KMS-11 (cell line): ENCODE data around the gene GLB1L3.

Source experiments
- H2AFZ ChIP-seq: fragments of 200-600 bp; sonication (generic); 2 replicates; pipeline ENCODE4 v1.6.1; 2016; ENCODE audit warnings: antibody characterized with exemption, mixed run types, low read depth
- H3K27ac ChIP-seq: fragments of 200-600 bp; sonication (generic); 2 replicates; pipeline ENCODE4 v1.6.1; 2016; ENCODE audit warnings: mild to moderate bottlenecking, mixed run types
- H3K27me3 ChIP-seq: fragments of 200-600 bp; sonication (generic); 2 replicates; pipeline ENCODE4 v1.6.1; 2017; ENCODE audit warnings: mild to moderate bottlenecking, low read depth, mixed run types, moderate library complexity; ENCODE audit not compliant: insufficient read depth
- H3K36me3 ChIP-seq: fragments of 200-600 bp; sonication (generic); 2 replicates; pipeline ENCODE4 v1.6.1; 2017; ENCODE audit warnings: mild to moderate bottlenecking, mixed run types; ENCODE audit not compliant: insufficient read depth
- H3K4me1 ChIP-seq: fragments of 200-600 bp; sonication (generic); 2 replicates; pipeline ENCODE4 v1.6.1; 2016; ENCODE audit warnings: mild to moderate bottlenecking, low read depth, mixed run types; ENCODE audit not compliant: poor library complexity, severe bottlenecking
- H3K4me2 ChIP-seq: fragments of 200-600 bp; sonication (generic); 2 replicates; pipeline ENCODE4 v1.7.0; 2016; ENCODE audit warnings: mild to moderate bottlenecking, mixed run types
- H3K4me3 ChIP-seq: fragments of 200-600 bp; sonication (generic); IDR thresholded peaks from 2 replicates; pipeline ENCODE4 v1.6.1; 2017; ENCODE audit warnings: low read depth, low read length, mixed read lengths; ENCODE audit not compliant: insufficient read depth
- H3K79me2 ChIP-seq: fragments of 200-600 bp; sonication (generic); 2 replicates; pipeline ENCODE4 v1.6.1; 2016; ENCODE audit warnings: low read depth, mixed run types; ENCODE audit not compliant: insufficient read depth
- H3K9ac ChIP-seq: fragments of 200-600 bp; sonication (generic); 2 replicates; pipeline ENCODE4 v1.6.1; 2016; ENCODE audit warnings: mild to moderate bottlenecking, mixed run types
- H4K20me1 ChIP-seq: fragments of 200-600 bp; sonication (generic); 2 replicates; pipeline ENCODE4 v1.6.1; 2016; ENCODE audit warnings: mild to moderate bottlenecking, mixed run types; ENCODE audit not compliant: insufficient read depth
- CTCF ChIP-seq: fragments of 200-600 bp; sonication (generic); conservative IDR thresholded peaks from 2 replicates; pipeline ENCODE4 v1.6.1; 2017; ENCODE audit warnings: low read depth, mild to moderate bottlenecking, antibody characterized with exemption, low read length, moderate library complexity, mixed read lengths

Gene GLB1L3

GRCh38 chr11:134332782-134333181, 56.6 kb downstream of the GLB1L3 start:
- Histone ChIP-seq H3K4me1 (peaks cover 3% of the 10 kb centered on the region), H3K4me3 (no peak overlapping the region), H3K4me2 (peak overlapping the region; percentile 79), H3K36me3 (no peaks in the 10 kb centered on the region), H2AFZ (no peak overlapping the region), H4K20me1 (no peaks in the 10 kb centered on the region), H3K9ac (peak overlapping the region; percentile 82; the same call in 1 of the 2 replicates), H3K79me2 (0 out of 2 replicates have a peak, but pooled peaks cover 4% of the 10 kb centered on the region), H3K27ac (no peak overlapping the region), H3K27me3 (no peaks in the 10 kb centered on the region)
- TF ChIP-seq CTCF = no peak

- no peak for TF ChIP-seq CTCF
- Histone ChIP-seq H2AFZ (no peak overlapping the region), H3K36me3 (no peaks in the 10 kb centered on the region), H4K20me1 (no peaks in the 10 kb centered on the region), H3K79me2 (0 out of 2 replicates have a peak, but pooled peaks cover 4% of the 10 kb centered on the region), H3K27ac (no peak overlapping the region), H3K4me1 (peaks cover 3% of the 10 kb centered on the region), H3K4me3 (no peak overlapping the region), H3K4me2 (no peak overlapping the region), H3K27me3 (no peaks in the 10 kb centered on the region), H3K9ac (no peak overlapping the region)
Observed at GRCh38 chr11:134333312-134333711, 57.1 kb downstream of the GLB1L3 start.

GRCh38 chr11:134333946-134334345, 57.8 kb downstream of the GLB1L3 start:
- Histone ChIP-seq H3K27ac (no peak overlapping the region), H3K4me2 (no peak overlapping the region), H3K4me1 (peaks cover 3% of the 10 kb centered on the region), H3K27me3 (no peaks in the 10 kb centered on the region), H4K20me1 (no peaks in the 10 kb centered on the region), H3K36me3 (no peaks in the 10 kb centered on the region), H3K79me2 (0 out of 2 replicates have a peak, but pooled peaks cover 4% of the 10 kb centered on the region), H3K9ac (no peak overlapping the region), H3K4me3 (no peak overlapping the region), H2AFZ (no peak overlapping the region)
- no peak for TF ChIP-seq CTCF

- H3K27ac ChIP-seq = no peak overlapping the region
- H3K79me2 ChIP-seq = 0 out of 2 replicates have a peak, but pooled peaks cover 4% of the 10 kb centered on the region
- no peaks in the 10 kb centered on the region for H4K20me1 ChIP-seq
- no peak overlapping the region for H3K4me3 ChIP-seq
- no peak overlapping the region for H3K9ac ChIP-seq
- peaks cover 3% of the 10 kb centered on the region for H3K4me1 ChIP-seq
- no peak for TF ChIP-seq CTCF
- H3K27me3 ChIP-seq = no peaks in the 10 kb centered on the region
- H3K4me2 ChIP-seq = no peak overlapping the region
- H2AFZ ChIP-seq = no peak overlapping the region
- H3K36me3 ChIP-seq = no peaks in the 10 kb centered on the region
Observed at GRCh38 chr11:134334796-134335571, 58.8 kb downstream of the GLB1L3 start.
